Iris pigment epithelial cell (primary cell): Measurements from ENCODE around the gene TES.
A peak's percentile ranks its signal among the peaks of the same experiment; 100 is the strongest.

Source experiments
- DNase-seq: peaks from one replicate; pipeline ENCODE4 v3.0.0-alpha.2; 2011; ENCODE audit warnings: low read depth

The TES gene

GRCh38 chr7:116219834-116220233 is 9.5 kb downstream of the TES start:
- DNase-seq, result no peak

GRCh38 chr7:116222501-116222900 is 12.2 kb downstream of the TES start:
- no peak for DNase-seq

- DNase-seq, result no peak
These were observed 13.2 kb downstream of the TES start for GRCh38 chr7:116223588-116223987.

- peak; percentile 57 for DNase-seq
These were observed 14.3 kb downstream of the TES start for GRCh38 chr7:116224492-116225098.

- no peak for DNase-seq
These were observed 15.5 kb downstream of the TES start for GRCh38 chr7:116225860-116226259.

GRCh38 chr7:116226664-116227063 is 16.3 kb downstream of the TES start:
- DNase-seq, result no peak

- peak; percentile 92 for DNase-seq
These were observed 17.4 kb downstream of the TES start for GRCh38 chr7:116227678-116228239.

- no peak for DNase-seq
These were observed 17.9 kb downstream of the TES start for GRCh38 chr7:116228241-116228640.

GRCh38 chr7:116229366-116229765 is 19.0 kb downstream of the TES start:
- no peak for DNase-seq

- no peak for DNase-seq
These were observed 20.1 kb downstream of the TES start for GRCh38 chr7:116230191-116231005.

GRCh38 chr7:116231543-116231942 is 21.2 kb downstream of the TES start:
- no peak for DNase-seq

- DNase-seq, result peak; percentile 83
These were observed 21.6 kb downstream of the TES start for GRCh38 chr7:116231949-116232348.

GRCh38 chr7:116232350-116232749 is 22.0 kb downstream of the TES start:
- DNase-seq, result peak; percentile 61

GRCh38 chr7:116232920-116233319 is 22.6 kb downstream of the TES start:
- no peak for DNase-seq

- DNase-seq, result no peak
These were observed 24.3 kb downstream of the TES start for GRCh38 chr7:116234517-116235200.

- DNase-seq, result no peak
These were observed 25.0 kb downstream of the TES start for GRCh38 chr7:116235380-116235779.

- peak; percentile 59 for DNase-seq
These were observed 25.8 kb downstream of the TES start for GRCh38 chr7:116236020-116236630.

- no peak for DNase-seq
These were observed 28.7 kb downstream of the TES start for GRCh38 chr7:116239020-116239419.

GRCh38 chr7:116239434-116239833 is 29.1 kb downstream of the TES start:
- DNase-seq, result no peak

- DNase-seq, result no peak
These were observed 29.8 kb downstream of the TES start for GRCh38 chr7:116240024-116240668.

- no peak for DNase-seq
These were observed 31.0 kb downstream of the TES start for GRCh38 chr7:116241291-116241690.

- no peak for DNase-seq
These were observed 31.8 kb downstream of the TES start for GRCh38 chr7:116242178-116242577.
